Neutrophil (primary cell): ENCODE measurements around the gene FAM162A.

ENCODE experiments used
- H3K27ac ChIP-seq: fragments of 200-600 bp; sonication (generic); 2 replicates; pipeline ENCODE4 v1.5.1; 2016; ENCODE audit warnings: mild to moderate bottlenecking, moderate library complexity
- H3K27me3 ChIP-seq: fragments of 200-600 bp; sonication (generic); 2 replicates; pipeline ENCODE4 v1.6.0; 2016; ENCODE audit warnings: mild to moderate bottlenecking
- H3K36me3 ChIP-seq: fragments of 200-600 bp; sonication (generic); 2 replicates; pipeline ENCODE4 v1.5.1; 2017
- H3K4me1 ChIP-seq, 2 experiments: fragments of 200-600 bp in 1 of 2; sonication (generic) in 1 of 2; 1 replicate in 1 of 2; 2 replicates in 1 of 2; pipeline versions ENCODE4 v1.5.1 to v1.6.1; 2013 to 2016; ENCODE audit warnings: low read depth in 1 of 2, low read length in 1 of 2, mild to moderate bottlenecking in 1 of 2, moderate library complexity in 1 of 2; ENCODE audit not compliant: control insufficient read depth in 1 of 2, insufficient read depth in 1 of 2
- H3K4me3 ChIP-seq, 2 experiments: fragments of 200-600 bp in 1 of 2; sonication (generic) in 1 of 2; 1 replicate in 1 of 2; 2 replicates in 1 of 2; pipeline ENCODE4 v1.5.1; 2013 to 2016; ENCODE audit warnings: low read depth in 1 of 2, low read length in 1 of 2, mild to moderate bottlenecking in 1 of 2, moderate library complexity in 1 of 2
- H3K9me3 ChIP-seq: fragments of 200-600 bp; sonication (generic); 2 replicates; pipeline ENCODE4 v1.5.1; 2016
- TF ChIP-seq, protein P1 (sequence below): fragments of 200-600 bp; sonication (generic); IDR thresholded peaks from 2 replicates; pipeline ENCODE4 v1.5.1; 2016; ENCODE audit warnings: antibody characterized with exemption

The FAM162A gene

DNA sequence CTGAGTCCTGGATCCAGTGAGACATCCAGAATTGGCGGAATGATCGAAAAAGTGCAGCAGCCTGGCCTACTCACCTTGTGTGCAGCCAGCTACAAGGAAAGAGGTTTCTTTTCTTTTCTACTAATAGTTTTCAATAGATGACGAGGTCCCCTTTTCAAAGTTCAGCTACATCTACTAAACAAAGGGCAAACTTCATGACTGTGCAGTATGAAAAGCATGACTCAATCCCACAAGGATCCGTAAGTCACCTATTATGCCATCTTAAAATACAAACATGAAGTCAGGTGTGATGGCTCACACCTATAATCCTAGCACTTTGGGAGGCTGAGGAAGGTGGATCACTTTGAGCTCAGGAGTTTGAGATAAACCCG lies 17.6 kb upstream of the FAM162A start:
- Histone ChIP-seq H3K4me3 (no peak overlapping the region), H3K36me3 (peaks cover 3% of the 10 kb centered on the region), H3K27ac (no peak overlapping the region)

DNA sequence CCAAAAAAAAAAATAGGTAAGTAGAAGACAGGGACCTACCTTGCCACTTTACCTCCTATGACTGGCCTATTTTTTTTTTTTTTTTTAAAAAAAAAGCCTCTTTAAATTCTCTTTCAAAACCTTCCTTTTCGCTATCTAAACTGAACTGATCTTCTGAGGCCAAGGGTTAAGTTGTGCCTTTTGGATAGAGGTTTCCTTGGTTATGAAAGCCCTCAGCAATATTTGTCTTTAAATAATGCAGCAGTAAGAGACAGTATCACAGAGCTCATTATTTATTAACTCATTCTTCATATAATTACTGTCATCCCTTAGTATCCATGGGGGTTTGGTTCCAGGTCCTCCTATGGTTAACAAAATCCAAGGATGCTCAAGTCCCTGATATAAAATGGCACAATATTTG lies 9.9 kb upstream of the FAM162A start:
- Histone ChIP-seq H3K36me3 (no peaks in the 10 kb centered on the region), H3K27me3 (no peaks in the 10 kb centered on the region), H3K9me3 (no peaks in the 10 kb centered on the region), H3K4me1 (peaks cover 33% of the 10 kb centered on the region in 2 experiments), H3K27ac (no peak overlapping the region), H3K4me3 (no peak overlapping the region)
- TF ChIP-seq, protein P1, sequence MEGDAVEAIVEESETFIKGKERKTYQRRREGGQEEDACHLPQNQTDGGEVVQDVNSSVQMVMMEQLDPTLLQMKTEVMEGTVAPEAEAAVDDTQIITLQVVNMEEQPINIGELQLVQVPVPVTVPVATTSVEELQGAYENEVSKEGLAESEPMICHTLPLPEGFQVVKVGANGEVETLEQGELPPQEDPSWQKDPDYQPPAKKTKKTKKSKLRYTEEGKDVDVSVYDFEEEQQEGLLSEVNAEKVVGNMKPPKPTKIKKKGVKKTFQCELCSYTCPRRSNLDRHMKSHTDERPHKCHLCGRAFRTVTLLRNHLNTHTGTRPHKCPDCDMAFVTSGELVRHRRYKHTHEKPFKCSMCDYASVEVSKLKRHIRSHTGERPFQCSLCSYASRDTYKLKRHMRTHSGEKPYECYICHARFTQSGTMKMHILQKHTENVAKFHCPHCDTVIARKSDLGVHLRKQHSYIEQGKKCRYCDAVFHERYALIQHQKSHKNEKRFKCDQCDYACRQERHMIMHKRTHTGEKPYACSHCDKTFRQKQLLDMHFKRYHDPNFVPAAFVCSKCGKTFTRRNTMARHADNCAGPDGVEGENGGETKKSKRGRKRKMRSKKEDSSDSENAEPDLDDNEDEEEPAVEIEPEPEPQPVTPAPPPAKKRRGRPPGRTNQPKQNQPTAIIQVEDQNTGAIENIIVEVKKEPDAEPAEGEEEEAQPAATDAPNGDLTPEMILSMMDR = no peak

More for the DNA sequence above, 17.6 kb upstream of the FAM162A start:
- no peaks in the 10 kb centered on the region for H3K9me3 ChIP-seq
- no peaks in the 10 kb centered on the region for H3K27me3 ChIP-seq
- TF ChIP-seq, protein P1 = no peak
- peaks cover 10% of the 10 kb centered on the region in 2 experiments for H3K4me1 ChIP-seq

DNA sequence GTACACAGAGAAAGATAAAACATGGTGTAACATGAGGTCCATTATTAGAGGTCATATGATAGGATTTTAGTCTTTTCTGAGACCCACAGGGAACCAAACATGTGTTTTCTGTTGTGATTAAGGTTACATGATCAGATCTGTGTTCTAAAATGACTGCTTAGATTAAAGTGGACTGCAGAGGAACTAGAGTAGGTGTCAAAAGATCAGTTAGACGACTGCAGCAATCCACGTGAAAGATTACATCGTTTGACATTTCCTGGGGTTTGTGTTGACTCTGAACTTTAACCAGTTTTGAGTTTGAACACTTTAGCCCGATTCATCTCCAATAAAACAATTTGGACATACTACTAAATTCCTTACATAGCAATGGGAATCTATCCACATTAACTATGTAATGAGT lies 6.0 kb upstream of the FAM162A start:
- H3K27me3 ChIP-seq = no peaks in the 10 kb centered on the region
- H3K27ac ChIP-seq = peak overlapping the region; percentile 59
- TF ChIP-seq, protein P1 = no peak
- H3K4me1 ChIP-seq = peaks cover 36 to 40% of the 10 kb centered on the region in 2 experiments
- H3K9me3 ChIP-seq = no peaks in the 10 kb centered on the region
- H3K36me3 ChIP-seq = no peaks in the 10 kb centered on the region
- H3K4me3 ChIP-seq = no peak overlapping the region

DNA sequence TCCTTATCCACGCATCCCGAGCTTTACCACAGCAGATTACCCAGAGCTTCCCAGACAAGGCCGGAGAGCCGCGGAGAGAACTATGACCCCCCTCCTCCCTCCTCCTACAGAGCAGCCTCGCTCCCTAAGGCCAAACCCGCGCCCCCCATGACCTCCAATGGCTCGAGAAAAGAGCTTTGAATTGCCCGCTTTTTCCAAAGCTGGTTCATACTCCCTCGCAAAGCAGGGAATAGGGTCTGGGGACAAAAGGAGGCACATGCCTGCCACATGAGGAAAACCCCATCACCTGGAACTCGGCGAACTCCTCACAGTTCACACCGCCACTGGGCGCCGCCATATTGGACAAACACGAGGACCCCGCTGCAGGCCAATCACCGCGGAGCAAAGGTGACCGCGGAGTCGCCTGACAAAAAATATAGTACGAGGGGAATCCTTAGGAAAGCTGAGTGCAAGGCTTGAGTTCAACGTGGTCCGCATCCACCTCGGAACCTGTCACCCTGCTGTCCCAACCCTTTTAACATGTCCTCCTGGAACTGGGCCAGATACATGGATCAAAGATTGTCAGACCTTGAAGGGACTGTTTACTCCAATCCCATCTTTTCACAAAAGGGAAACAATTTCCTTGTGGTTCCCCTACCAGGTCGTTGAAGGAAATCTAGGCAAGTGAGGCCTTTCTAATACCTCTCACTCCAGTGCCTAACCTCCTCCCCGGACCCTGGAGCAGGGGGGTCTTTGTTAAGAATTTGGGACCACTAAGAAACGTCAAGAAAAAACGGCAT lies 905 bp upstream of the FAM162A start, which contains the start of gene MIX23:
Gene MIX23 (minus strand): TSS at position 344 of the 779 bp plus-strand sequence. CDS start 7 bp downstream, at position 337.
- Histone ChIP-seq H3K27me3 (no peaks in the 10 kb centered on the region), H3K4me1 (peaks cover 47 to 49% of the 10 kb centered on the region in 2 experiments), H3K36me3 (peaks cover 4% of the 10 kb centered on the region), H3K9me3 (no peaks in the 10 kb centered on the region), H3K4me3 (peak within 1 kb of the TSS; percentile 82), H3K27ac (peak within 1 kb of the TSS; percentile 86)
- TF ChIP-seq, protein P1 = peak; percentile 14

DNA sequence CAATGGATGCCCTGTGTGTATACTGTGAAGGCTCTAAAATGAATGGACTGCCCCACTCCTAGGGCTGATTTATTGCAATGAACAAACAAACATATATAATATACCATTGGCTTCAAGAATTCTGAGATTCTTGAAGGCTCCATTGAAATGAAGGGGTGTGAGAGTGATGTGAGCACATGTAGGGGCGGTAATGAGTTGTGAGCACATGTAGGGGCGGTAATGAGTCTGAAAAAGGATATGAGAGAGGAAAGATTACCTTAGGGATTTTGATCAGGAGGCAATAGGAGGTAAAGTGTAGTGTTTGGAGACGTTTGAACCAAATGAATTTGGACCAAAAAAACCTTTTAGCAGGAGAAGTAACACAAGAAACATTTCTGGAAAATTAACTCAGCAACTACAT lies 3.7 kb downstream of the FAM162A start:
- Histone ChIP-seq H3K4me1 (peaks cover 18 to 23% of the 10 kb centered on the region in 2 experiments), H3K36me3 (peaks cover 4% of the 10 kb centered on the region), H3K27ac (no peak overlapping the region), H3K9me3 (no peaks in the 10 kb centered on the region), H3K4me3 (no peak overlapping the region), H3K27me3 (no peaks in the 10 kb centered on the region)
- TF ChIP-seq, protein P1 = no peak
